ENCODE data around the gene CFAP161.

Gene CFAP161, protein sequence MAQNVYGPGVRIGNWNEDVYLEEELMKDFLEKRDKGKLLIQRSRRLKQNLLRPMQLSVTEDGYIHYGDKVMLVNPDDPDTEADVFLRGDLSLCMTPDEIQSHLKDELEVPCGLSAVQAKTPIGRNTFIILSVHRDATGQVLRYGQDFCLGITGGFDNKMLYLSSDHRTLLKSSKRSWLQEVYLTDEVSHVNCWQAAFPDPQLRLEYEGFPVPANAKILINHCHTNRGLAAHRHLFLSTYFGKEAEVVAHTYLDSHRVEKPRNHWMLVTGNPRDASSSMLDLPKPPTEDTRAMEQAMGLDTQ

DNA sequence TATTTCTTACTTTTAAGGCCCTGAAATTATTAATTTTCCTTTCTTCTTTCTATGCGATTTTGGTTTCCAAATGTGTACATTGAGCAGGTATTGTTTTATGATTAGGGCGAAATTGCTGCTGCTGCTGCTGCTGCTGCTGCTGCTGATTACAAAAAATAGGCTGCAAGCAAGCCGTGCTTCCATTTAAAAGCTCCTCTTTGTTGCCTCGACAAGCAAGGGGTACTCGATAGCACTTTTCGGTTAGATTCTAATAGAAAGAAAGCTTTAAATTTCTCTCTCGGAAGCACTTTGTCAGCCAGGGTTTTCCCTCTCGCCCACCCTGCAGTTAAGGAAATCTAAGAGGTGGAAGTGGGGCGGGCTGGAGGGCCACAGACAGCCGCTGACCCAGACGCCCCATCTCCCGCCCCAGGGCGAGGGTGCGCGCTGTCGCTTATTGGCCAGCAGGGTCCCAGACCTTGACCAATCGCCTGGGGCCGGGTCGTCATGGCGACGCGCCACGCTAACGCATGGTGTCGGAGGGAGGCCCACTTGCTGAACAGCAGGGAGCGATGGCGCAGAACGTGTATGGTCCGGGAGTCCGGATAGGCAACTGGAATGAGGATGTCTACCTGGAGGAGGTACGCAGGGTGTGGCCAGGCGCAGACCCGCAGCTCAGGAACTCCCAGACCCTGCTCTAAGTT is at the start of gene CFAP161:
Gene CFAP161 (plus strand): TSS at position 489 of the 680 bp plus-strand sequence. CDS start 60 bp downstream, at position 549.
- Histone ChIP-seq H3K9ac (ENCODE audit: low read length in 5 of 5) (peak within 1 kb of the TSS in 1 of 5 donors; percentile 35), H3K27ac (ENCODE audit: low read depth, low read length) (no peak within 1 kb of the TSS)

DNA sequence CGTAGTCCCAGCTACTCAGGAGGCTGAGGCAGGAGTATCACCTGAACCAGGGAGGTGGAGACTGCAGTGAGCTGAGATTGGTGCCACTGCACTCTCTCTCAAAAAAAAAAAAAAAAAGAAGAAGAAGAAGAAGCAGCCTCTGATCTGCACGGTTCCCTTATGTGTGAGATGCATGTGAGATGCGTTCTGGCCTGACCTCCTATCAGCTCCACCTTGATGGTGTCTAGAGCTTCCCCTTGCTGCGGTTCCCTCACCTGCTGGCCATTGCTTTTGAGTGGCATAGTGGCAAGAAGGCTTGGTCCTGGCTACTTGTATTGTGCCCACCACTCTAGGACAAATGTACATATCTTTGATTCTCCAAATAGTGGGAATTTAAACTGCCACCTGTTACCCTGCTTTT is 49.4 kb upstream of the CFAP161 start:
- H3K36me3 ChIP-seq (ENCODE audit: control insufficient read depth in 5 of 5, insufficient read depth in 5 of 5, low read length in 5 of 5), result no peaks in the 10 kb centered on the region
- no peak overlapping the region for H3K4me3 ChIP-seq (ENCODE audit: low read depth in 1 of 5, low read length in 5 of 5)
- no peaks in the 10 kb centered on the region for H3K9me3 ChIP-seq (ENCODE audit: control insufficient read depth in 5 of 5, low read length in 5 of 5)
- peaks cover 6 to 15% (median 13%) of the 10 kb centered on the region in 5 donors for H3K4me1 ChIP-seq (ENCODE audit: control insufficient read depth in 5 of 5, insufficient read depth in 5 of 5, low read length in 5 of 5)
- H3K9ac ChIP-seq (ENCODE audit: low read length in 5 of 5), result no peak overlapping the region
- no peaks in the 10 kb centered on the region for H3K27me3 ChIP-seq (ENCODE audit: control insufficient read depth in 5 of 5, insufficient read depth in 4 of 5, low read length in 5 of 5)
- no peak overlapping the region for H3K27ac ChIP-seq (ENCODE audit: low read depth, low read length)

More for the DNA sequence above, at the start of gene CFAP161:
- H3K27me3 ChIP-seq (ENCODE audit: control insufficient read depth in 5 of 5, insufficient read depth in 4 of 5, low read length in 5 of 5), result peaks cover 0 to 5% (median 0%) of the 10 kb centered on the region in 5 donors
- peak within 1 kb of the TSS; percentile 41 to 54 (median 48) for H3K4me3 ChIP-seq (ENCODE audit: low read depth in 1 of 5, low read length in 5 of 5)
- H3K36me3 ChIP-seq (ENCODE audit: control insufficient read depth in 5 of 5, insufficient read depth in 5 of 5, low read length in 5 of 5), result no peaks in the 10 kb centered on the region
- no peaks in the 10 kb centered on the region for H3K9me3 ChIP-seq (ENCODE audit: control insufficient read depth in 5 of 5, low read length in 5 of 5)
- peaks cover 0 to 9% (median 8%) of the 10 kb centered on the region in 5 donors for H3K4me1 ChIP-seq (ENCODE audit: control insufficient read depth in 5 of 5, insufficient read depth in 5 of 5, low read length in 5 of 5)

DNA sequence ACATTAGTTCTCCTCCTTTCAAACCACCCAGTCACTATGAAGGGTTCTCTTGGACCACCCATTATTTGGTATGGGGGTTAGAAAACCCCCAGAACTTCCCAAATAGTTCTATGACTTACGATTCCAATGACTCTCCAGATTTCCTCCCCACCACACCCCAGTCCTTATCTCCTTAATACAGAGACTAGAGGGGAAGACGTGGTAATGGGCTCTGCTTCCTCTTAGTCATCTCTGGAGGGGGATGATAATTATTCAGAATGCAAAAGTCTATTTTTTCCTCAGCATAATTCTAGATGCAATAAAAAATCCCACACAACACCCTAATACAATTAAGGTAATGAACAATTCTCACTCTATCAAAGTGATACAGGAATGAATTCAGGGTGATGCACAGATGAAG is 48.9 kb upstream of the CFAP161 start:
- no peaks in the 10 kb centered on the region for H3K9me3 ChIP-seq (ENCODE audit: control insufficient read depth in 5 of 5, low read length in 5 of 5)
- H3K27ac ChIP-seq (ENCODE audit: low read depth, low read length), result no peak overlapping the region
- peaks cover 6 to 15% (median 13%) of the 10 kb centered on the region in 5 donors for H3K4me1 ChIP-seq (ENCODE audit: control insufficient read depth in 5 of 5, insufficient read depth in 5 of 5, low read length in 5 of 5)
- no peak overlapping the region for H3K9ac ChIP-seq (ENCODE audit: low read length in 5 of 5)
- no peak overlapping the region for H3K4me3 ChIP-seq (ENCODE audit: low read depth in 1 of 5, low read length in 5 of 5)
- no peaks in the 10 kb centered on the region for H3K36me3 ChIP-seq (ENCODE audit: control insufficient read depth in 5 of 5, insufficient read depth in 5 of 5, low read length in 5 of 5)
- H3K27me3 ChIP-seq (ENCODE audit: control insufficient read depth in 5 of 5, insufficient read depth in 4 of 5, low read length in 5 of 5), result no peaks in the 10 kb centered on the region

DNA sequence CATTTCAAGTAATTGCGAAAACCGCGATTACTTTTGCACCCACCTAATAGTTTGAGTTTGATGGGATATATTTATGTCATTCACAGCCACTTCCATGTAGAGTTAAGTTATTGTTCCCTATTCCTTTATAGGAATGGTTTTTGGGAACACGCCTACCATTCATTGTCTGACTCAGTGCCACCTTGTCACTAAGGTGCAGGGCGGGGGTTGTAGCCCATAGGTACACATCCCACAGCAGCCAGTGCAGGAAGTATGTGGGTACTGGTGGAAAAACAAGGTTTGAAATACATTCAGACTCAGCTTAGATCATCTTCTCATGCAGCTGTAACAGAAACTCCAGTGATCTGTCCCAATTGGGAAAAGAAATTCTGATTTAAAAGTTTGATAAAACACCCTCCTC is 48.2 kb upstream of the CFAP161 start:
- Histone ChIP-seq H3K36me3 (ENCODE audit: control insufficient read depth in 5 of 5, insufficient read depth in 5 of 5, low read length in 5 of 5) (no peaks in the 10 kb centered on the region), H3K27me3 (ENCODE audit: control insufficient read depth in 5 of 5, insufficient read depth in 4 of 5, low read length in 5 of 5) (no peaks in the 10 kb centered on the region), H3K4me1 (ENCODE audit: control insufficient read depth in 5 of 5, insufficient read depth in 5 of 5, low read length in 5 of 5) (peaks cover 6 to 15% (median 13%) of the 10 kb centered on the region in 5 donors), H3K27ac (ENCODE audit: low read depth, low read length) (no peak overlapping the region), H3K4me3 (ENCODE audit: low read depth in 1 of 5, low read length in 5 of 5) (no peak overlapping the region), H3K9me3 (ENCODE audit: control insufficient read depth in 5 of 5, low read length in 5 of 5) (no peaks in the 10 kb centered on the region), H3K9ac (ENCODE audit: low read length in 5 of 5) (no peak overlapping the region)

DNA sequence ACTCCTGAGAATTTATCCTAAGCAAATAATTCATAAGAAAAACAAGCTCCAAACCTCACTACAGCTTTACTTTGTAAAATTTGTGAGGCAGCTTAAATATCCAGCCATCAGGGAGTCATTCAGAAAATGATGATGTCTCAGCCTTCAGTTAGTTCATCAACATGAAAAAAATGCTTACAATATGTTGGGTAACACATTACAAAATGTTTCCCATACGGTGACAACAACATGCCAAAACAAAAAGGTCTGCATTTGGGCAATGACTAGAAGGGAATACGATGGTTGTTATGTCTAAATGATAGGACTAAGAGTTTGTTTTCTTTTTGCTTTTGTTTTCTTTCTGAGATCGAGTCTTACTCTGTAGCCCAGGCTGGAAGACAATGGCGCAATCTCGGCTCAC is 47.0 kb upstream of the CFAP161 start:
- Histone ChIP-seq H3K4me3 (ENCODE audit: low read depth in 1 of 5, low read length in 5 of 5) (no peak overlapping the region), H3K27ac (ENCODE audit: low read depth, low read length) (no peak overlapping the region), H3K36me3 (ENCODE audit: control insufficient read depth in 5 of 5, insufficient read depth in 5 of 5, low read length in 5 of 5) (no peaks in the 10 kb centered on the region), H3K9me3 (ENCODE audit: control insufficient read depth in 5 of 5, low read length in 5 of 5) (no peaks in the 10 kb centered on the region), H3K4me1 (ENCODE audit: control insufficient read depth in 5 of 5, insufficient read depth in 5 of 5, low read length in 5 of 5) (peaks cover 6 to 17% (median 16%) of the 10 kb centered on the region in 5 donors), H3K27me3 (ENCODE audit: control insufficient read depth in 5 of 5, insufficient read depth in 4 of 5, low read length in 5 of 5) (no peaks in the 10 kb centered on the region), H3K9ac (ENCODE audit: low read length in 5 of 5) (no peak overlapping the region)

DNA sequence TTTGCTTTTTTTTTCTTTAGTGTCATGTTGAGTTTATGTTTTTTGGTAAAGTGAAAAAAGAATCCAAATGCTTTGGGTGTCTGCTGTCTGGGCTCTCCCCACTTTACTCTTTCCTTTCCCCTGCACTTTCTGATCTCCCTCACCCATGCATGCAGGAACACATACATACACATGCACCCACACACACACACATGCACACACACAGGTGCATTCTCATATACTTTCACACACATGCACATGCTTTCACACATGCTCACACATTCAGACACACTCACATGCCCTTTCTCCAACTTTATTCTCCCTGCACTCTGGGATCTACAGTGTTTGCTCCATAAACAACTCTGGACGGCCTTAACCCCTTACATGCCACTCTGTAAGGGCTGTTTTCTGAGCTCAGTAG is 46.4 kb upstream of the CFAP161 start:
- H3K36me3 ChIP-seq (ENCODE audit: control insufficient read depth in 5 of 5, insufficient read depth in 5 of 5, low read length in 5 of 5), result no peaks in the 10 kb centered on the region
- H3K27ac ChIP-seq (ENCODE audit: low read depth, low read length), result no peak overlapping the region
- no peak overlapping the region for H3K4me3 ChIP-seq (ENCODE audit: low read depth in 1 of 5, low read length in 5 of 5)
- H3K27me3 ChIP-seq (ENCODE audit: control insufficient read depth in 5 of 5, insufficient read depth in 4 of 5, low read length in 5 of 5), result no peaks in the 10 kb centered on the region
- H3K4me1 ChIP-seq (ENCODE audit: control insufficient read depth in 5 of 5, insufficient read depth in 5 of 5, low read length in 5 of 5), result peaks cover 8 to 24% (median 23%) of the 10 kb centered on the region in 5 donors
- no peak overlapping the region for H3K9ac ChIP-seq (ENCODE audit: low read length in 5 of 5)
- H3K9me3 ChIP-seq (ENCODE audit: control insufficient read depth in 5 of 5, low read length in 5 of 5), result no peaks in the 10 kb centered on the region

DNA sequence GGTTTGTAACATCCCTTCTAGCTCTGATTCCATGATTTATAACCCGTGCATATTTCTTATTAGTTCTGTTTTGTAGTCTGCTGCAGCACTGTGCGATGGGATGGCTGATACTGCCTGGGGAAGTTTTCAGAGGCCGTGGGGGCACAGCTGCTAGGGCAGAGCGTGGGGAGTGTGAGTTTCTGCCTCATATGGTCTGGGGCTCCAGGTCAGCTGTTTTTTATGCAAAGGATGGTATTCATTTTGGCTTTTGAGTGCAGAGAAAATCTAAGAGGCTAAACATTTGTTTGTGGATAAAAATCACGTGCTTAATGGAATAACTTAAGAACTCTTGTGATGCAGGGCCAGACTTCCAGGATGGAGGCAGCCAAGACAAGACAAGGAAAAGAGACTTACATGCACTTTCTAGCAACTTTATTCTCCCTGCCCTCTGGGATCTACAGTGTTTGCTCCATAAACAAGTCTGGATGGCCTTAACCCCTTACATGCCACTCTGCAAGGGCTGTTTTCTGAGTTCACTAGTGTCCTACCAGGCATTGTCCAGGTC is 45.5 kb upstream of the CFAP161 start:
- no peak overlapping the region for H3K9ac ChIP-seq (ENCODE audit: low read length in 5 of 5)
- H3K4me1 ChIP-seq (ENCODE audit: control insufficient read depth in 5 of 5, insufficient read depth in 5 of 5, low read length in 5 of 5), result peaks cover 8 to 28% (median 27%) of the 10 kb centered on the region in 5 donors
- H3K4me3 ChIP-seq (ENCODE audit: low read depth in 1 of 5, low read length in 5 of 5), result no peak overlapping the region
- H3K27ac ChIP-seq (ENCODE audit: low read depth, low read length), result no peak overlapping the region
- H3K36me3 ChIP-seq (ENCODE audit: control insufficient read depth in 5 of 5, insufficient read depth in 5 of 5, low read length in 5 of 5), result no peaks in the 10 kb centered on the region
- no peaks in the 10 kb centered on the region for H3K9me3 ChIP-seq (ENCODE audit: control insufficient read depth in 5 of 5, low read length in 5 of 5)
- no peaks in the 10 kb centered on the region for H3K27me3 ChIP-seq (ENCODE audit: control insufficient read depth in 5 of 5, insufficient read depth in 4 of 5, low read length in 5 of 5)

DNA sequence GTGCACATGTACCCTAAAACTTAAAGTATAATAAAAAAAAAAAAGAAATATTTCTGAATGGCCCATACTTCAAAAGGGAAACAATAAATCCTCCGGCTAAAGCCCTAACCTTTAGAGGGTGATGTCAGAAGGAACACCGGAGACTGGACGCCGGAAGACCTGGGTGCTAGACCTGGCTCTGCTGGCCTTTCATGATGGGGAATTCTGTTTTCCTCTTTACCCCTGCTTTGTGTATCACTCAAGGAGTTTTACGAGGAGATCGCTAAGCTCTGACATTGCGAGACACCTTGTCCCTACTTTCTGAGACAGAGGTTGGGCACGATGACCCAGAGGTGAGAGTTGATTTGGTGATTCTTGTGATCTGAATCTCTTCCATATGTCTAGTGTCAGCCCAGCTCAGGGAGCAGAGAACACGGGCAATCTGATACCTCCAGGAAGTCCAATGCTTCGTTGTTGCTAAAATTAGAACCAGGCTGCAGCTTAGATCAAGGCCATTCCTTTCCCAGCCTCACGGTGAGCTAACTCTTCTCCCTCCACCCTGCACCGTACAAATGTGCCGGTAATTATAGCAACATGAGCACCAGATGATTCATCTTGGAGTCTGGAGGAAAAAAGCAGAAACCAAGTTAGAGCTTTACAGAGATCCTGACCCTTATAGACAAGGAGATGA is 42.0 kb upstream of the CFAP161 start:
- H3K27me3 ChIP-seq (ENCODE audit: control insufficient read depth in 5 of 5, insufficient read depth in 4 of 5, low read length in 5 of 5), result peaks cover 0 to 4% (median 0%) of the 10 kb centered on the region in 5 donors

DNA sequence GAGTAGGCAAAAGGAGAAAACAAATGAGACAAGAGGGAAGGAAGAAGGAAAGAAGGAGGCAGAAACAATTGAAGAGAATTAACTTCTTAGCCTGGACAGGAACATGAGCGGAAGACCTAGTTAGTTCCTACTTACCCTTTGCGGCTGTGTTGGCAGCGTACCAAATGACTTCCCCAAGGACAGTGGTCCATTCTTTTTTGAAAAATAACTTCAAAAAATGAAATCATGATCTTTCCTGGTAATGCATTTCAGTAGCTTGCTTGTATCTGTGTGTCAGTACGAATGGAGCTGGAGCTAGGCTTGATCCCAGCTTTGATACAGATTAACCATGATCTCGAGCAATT is 41.5 kb upstream of the CFAP161 start:
- Histone ChIP-seq H3K9me3 (ENCODE audit: control insufficient read depth in 5 of 5, low read length in 5 of 5) (no peaks in the 10 kb centered on the region), H3K4me3 (ENCODE audit: low read depth in 1 of 5, low read length in 5 of 5) (peak overlapping the region in 1 of 5 donors; percentile 15), H3K4me1 (ENCODE audit: control insufficient read depth in 5 of 5, insufficient read depth in 5 of 5, low read length in 5 of 5) (peaks cover 6 to 42% (median 20%) of the 10 kb centered on the region in 5 donors), H3K9ac (ENCODE audit: low read length in 5 of 5) (peak overlapping the region in 1 of 5 donors; percentile 18), H3K27ac (ENCODE audit: low read depth, low read length) (peak overlapping the region; percentile 26), H3K27me3 (ENCODE audit: control insufficient read depth in 5 of 5, insufficient read depth in 4 of 5, low read length in 5 of 5) (peaks cover 0 to 4% (median 0%) of the 10 kb centered on the region in 5 donors), H3K36me3 (ENCODE audit: control insufficient read depth in 5 of 5, insufficient read depth in 5 of 5, low read length in 5 of 5) (no peaks in the 10 kb centered on the region)

More for the DNA sequence above, 42.0 kb upstream of the CFAP161 start:
- no peaks in the 10 kb centered on the region for H3K36me3 ChIP-seq (ENCODE audit: control insufficient read depth in 5 of 5, insufficient read depth in 5 of 5, low read length in 5 of 5)
- peak overlapping the region; percentile 26 for H3K27ac ChIP-seq (ENCODE audit: low read depth, low read length)
- peak overlapping the region in 2 of 5 donors; percentile 17 to 40 for H3K4me3 ChIP-seq (ENCODE audit: low read depth in 1 of 5, low read length in 5 of 5)
- H3K9me3 ChIP-seq (ENCODE audit: control insufficient read depth in 5 of 5, low read length in 5 of 5), result no peaks in the 10 kb centered on the region
- peak overlapping the region in 1 of 5 donors; percentile 18 for H3K9ac ChIP-seq (ENCODE audit: low read length in 5 of 5)
- peaks cover 8 to 44% (median 24%) of the 10 kb centered on the region in 5 donors for H3K4me1 ChIP-seq (ENCODE audit: control insufficient read depth in 5 of 5, insufficient read depth in 5 of 5, low read length in 5 of 5)
